HCT116 (cell line): ENCODE data around the gene BICD2. TPM values are rescaled to one million over a fixed set of nuclear protein-coding genes. Genes with fewer than 3 reads are reported as not detected.

Experiments used
- ATAC-seq: fragments of 200-7000 bp; cut with Tn5 transposase; 2 replicates; pipeline ENCODE4 v1.9.1; 2020; ENCODE audit warnings: mild to moderate bottlenecking, moderate library complexity
- BruUV-seq: library from RNA; stranded (reverse); fragments of 400-500 nt; replicated peaks from 2 replicates; lab custom pipeline; 2021; lab: Mats Ljungman, UMichigan
- CTCF ChIA-PET: fragments of 300-600 bp; sonication (Branson Sonifier 250); formaldehyde crosslinking; loops from one replicate; lab custom pipeline; 2021; ENCODE audit warnings: antibody characterized with exemption; lab: Charles Lee
- POLR2A ChIA-PET: fragments of 300-600, 350-600 bp; sonication (Branson Sonifier 250); formaldehyde crosslinking; loops from one replicate; lab custom pipeline; 2021; ENCODE audit warnings: antibody characterized with exemption; lab: Charles Lee
- RAD21 ChIA-PET, 2 experiments: fragments of 300-600 bp; sonication (Branson Sonifier 250); formaldehyde crosslinking; loops; one replicate each; lab custom pipeline; 2023; ENCODE audit warnings: low total read pairs in 2 of 2; ENCODE audit not compliant: uncharacterized antibody in 2 of 2, unreplicated experiment in 2 of 2, low non-redundant PET in 1 of 2; lab: Charles Lee
- DNase-seq: peaks from one replicate; pipeline ENCODE4 v3.0.0-alpha.2; 2010; ENCODE audit warnings: low read depth, low spot score
- H2AFZ ChIP-seq: fragments of 200-600 bp; shearing (Covaris generic), sonication (generic); 2 replicates; pipeline ENCODE4 v1.6.1; 2017; ENCODE audit warnings: low read depth, mixed run types, mixed read lengths, antibody characterized with exemption, low read length; ENCODE audit not compliant: poor library complexity, severe bottlenecking
- H3K27ac ChIP-seq: 2 replicates; pipeline ENCODE4 v1.5.1; 2012; ENCODE audit warnings: low read depth, low read length
- H3K27me3 ChIP-seq: fragments of 200-600 bp; sonication (generic); 2 replicates; pipeline ENCODE4 v1.6.1; 2016; ENCODE audit warnings: mixed run types, low read length, mixed read lengths; ENCODE audit not compliant: insufficient read depth
- H3K36me3 ChIP-seq, 2 experiments: fragments of 200-500 bp in 1 of 2; fragments of 200-600 bp in 1 of 2; sonication (Bioruptor generic) in 1 of 2; sonication (generic) in 1 of 2; 2 replicates each; pipeline versions ENCODE4 v1.5.1 to v1.6.1; 2014 to 2016; ENCODE audit warnings: low read length in 2 of 2, inconsistent platforms in 1 of 2, mixed read lengths in 1 of 2, mixed run types in 1 of 2; ENCODE audit not compliant: insufficient read depth in 2 of 2, control insufficient read depth in 1 of 2
- H3K4me1 ChIP-seq, 2 experiments: fragments of 200-600 bp in 1 of 2; sonication (generic) in 1 of 2; 2 replicates each; pipeline versions ENCODE4 v1.5.1 to v1.6.1; 2012 to 2017; ENCODE audit warnings: low read length in 2 of 2, inconsistent platforms in 1 of 2, mild to moderate bottlenecking in 1 of 2, mixed read lengths in 1 of 2, mixed run types in 1 of 2, moderate library complexity in 1 of 2; ENCODE audit not compliant: insufficient read depth in 2 of 2, control insufficient read depth in 1 of 2
- H3K4me2 ChIP-seq: fragments of 200-600 bp; sonication (generic); 2 replicates; pipeline ENCODE4 v1.6.1; 2017; ENCODE audit warnings: mixed run types, low read length, mixed read lengths
- H3K4me3 ChIP-seq, 2 experiments: fragments of 200-600 bp in 1 of 2; sonication (generic) in 1 of 2; replicated peaks in 1 of 2; 2 replicates each; pipeline ENCODE4 v1.5.1; 2011 to 2016; ENCODE audit warnings: low read length in 2 of 2, control low read depth in 1 of 2, low read depth in 1 of 2, mild to moderate bottlenecking in 1 of 2, mixed read lengths in 1 of 2, mixed run types in 1 of 2
- H3K79me2 ChIP-seq: fragments of 200-600 bp; sonication (generic); 2 replicates; pipeline ENCODE4 v1.6.1; 2017; ENCODE audit warnings: mild to moderate bottlenecking, mixed run types, low read length, moderate library complexity, mixed read lengths; ENCODE audit not compliant: insufficient read depth
- H3K9ac ChIP-seq: fragments of 200-600 bp; sonication (generic); 2 replicates; pipeline ENCODE4 v1.6.1; 2016; ENCODE audit warnings: low read length, mixed read lengths
- H3K9me2 ChIP-seq: fragments of 200-600 bp; sonication (generic), shearing (Covaris generic); 2 replicates; pipeline ENCODE4 v1.6.1; 2017; ENCODE audit warnings: mixed run types, mild to moderate bottlenecking, moderate library complexity; ENCODE audit not compliant: insufficient read depth
- H3K9me3 ChIP-seq, 2 experiments: fragments of 200-500 bp in 1 of 2; fragments of 200-600 bp in 1 of 2; sonication (Bioruptor generic) in 1 of 2; sonication (generic) in 1 of 2; 2 replicates each; pipeline ENCODE4 v1.6.1; 2014 to 2017; ENCODE audit warnings: low read length in 2 of 2, mixed read lengths in 2 of 2, inconsistent platforms in 1 of 2, low read depth in 1 of 2, mild to moderate bottlenecking in 1 of 2, mixed run types in 1 of 2, moderate library complexity in 1 of 2; ENCODE audit not compliant: control insufficient read depth in 1 of 2, insufficient read depth in 1 of 2
- H4K20me1 ChIP-seq: fragments of 200-600 bp; sonication (generic), shearing (Covaris generic); 2 replicates; pipeline ENCODE4 v1.6.1; 2017; ENCODE audit warnings: mixed run types, mild to moderate bottlenecking, moderate library complexity; ENCODE audit not compliant: insufficient read depth
- CBX3 ChIP-seq: IDR thresholded peaks from 2 replicates; pipeline ENCODE4 v1.6.1; 2012; ENCODE audit warnings: low read depth
- CEBPB ChIP-seq: IDR thresholded peaks from 2 replicates; pipeline ENCODE4 v1.6.1; 2012; ENCODE audit warnings: low read depth
- EZH2 ChIP-seq: fragments of 200-600 bp; sonication (generic); IDR thresholded peaks from 2 replicates; pipeline ENCODE4 v1.6.1; 2017; ENCODE audit warnings: antibody characterized with exemption, mixed run types
- EZH2phosphoT487 ChIP-seq: fragments of 200-600 bp; IDR thresholded peaks from 2 replicates; pipeline ENCODE4 v1.6.1; 2018; ENCODE audit warnings: antibody characterized with exemption, borderline replicate concordance
- FOSL1 ChIP-seq: IDR thresholded peaks from 2 replicates; pipeline ENCODE4 v1.6.1; 2012; ENCODE audit warnings: low read depth
- JUND ChIP-seq: IDR thresholded peaks from 2 replicates; pipeline ENCODE4 v1.6.1; 2012
- MAX ChIP-seq: IDR thresholded peaks from 2 replicates; pipeline ENCODE4 v1.6.1; 2012
- POLR2A ChIP-seq: IDR thresholded peaks from 2 replicates; pipeline ENCODE4 v1.7.0; 2011; ENCODE audit warnings: borderline replicate concordance; ENCODE audit not compliant: insufficient read depth, insufficient read length; ENCODE audit errors: extremely low read depth
- RAD21 ChIP-seq: IDR thresholded peaks from 2 replicates; pipeline ENCODE4 v1.6.1; 2012; ENCODE audit warnings: low read depth, mild to moderate bottlenecking
- SIN3A ChIP-seq: IDR thresholded peaks from 2 replicates; pipeline ENCODE4 v1.6.1; 2012; ENCODE audit warnings: low read depth
- SP1 ChIP-seq: IDR thresholded peaks from 2 replicates; pipeline ENCODE4 v1.6.1; 2012; ENCODE audit warnings: low read depth
- TCF7L2 ChIP-seq: IDR thresholded peaks from 2 replicates; pipeline ENCODE4 v1.7.0; 2011; ENCODE audit warnings: borderline replicate concordance, inconsistent platforms; ENCODE audit not compliant: insufficient read depth, insufficient read length; ENCODE audit errors: extremely low read depth
- ZFX ChIP-seq: fragments of 450-650 bp; IDR thresholded peaks from 2 replicates; pipeline ENCODE4 v1.6.1; 2017
- ZNF274 ChIP-seq: fragments of 200-500 bp; sonication (Bioruptor generic); IDR thresholded peaks from 2 replicates; pipeline ENCODE4 v1.6.1; 2014; ENCODE audit warnings: mild to moderate bottlenecking, low read depth, low read length, inconsistent platforms
- intact Hi-C: fragments of 100-400 bp; cut with micrococcal nuclease; formaldehyde crosslinking; loops from 2 replicates; pipeline ENCODE4 v1.10.0; 2022
- total RNA-seq: library from RNA; stranded (reverse); gene quantifications from one replicate; pipeline ENCODE4 v1.2.1, GENCODE V29; 2021; ENCODE audit not compliant: unreplicated experiment
- TF ChIP-seq, protein P1 (sequence below), 3 experiments: fragments of 200-600 bp in 1 of 3; sonication (generic) in 1 of 3; IDR thresholded peaks in 2 of 3; conservative IDR thresholded peaks in 1 of 3; 2 replicates each; pipeline ENCODE4 v1.5.1; 2012 to 2017; ENCODE audit warnings: low read depth in 2 of 3, low read length in 2 of 3, antibody characterized with exemption in 1 of 3, borderline replicate concordance in 1 of 3, control low read depth in 1 of 3, mild to moderate bottlenecking in 1 of 3, mixed read lengths in 1 of 3, mixed run types in 1 of 3, moderate library complexity in 1 of 3; ENCODE audit not compliant: insufficient read depth in 1 of 3
- TF ChIP-seq, protein P2 (sequence below): IDR thresholded peaks from 2 replicates; pipeline ENCODE4 v1.6.1; 2012; ENCODE audit warnings: low read depth
- TF ChIP-seq, protein P3 (sequence below): IDR thresholded peaks from 2 replicates; pipeline ENCODE4 v1.6.1; 2012
- TF ChIP-seq, protein P4 (sequence below): IDR thresholded peaks from 2 replicates; pipeline ENCODE4 v1.6.1; 2011; ENCODE audit warnings: mild to moderate bottlenecking, low read length, moderate library complexity; ENCODE audit not compliant: insufficient replicate concordance; ENCODE audit errors: extremely low read depth

The BICD2 gene
- total RNA-seq, 1 experiment from 2014 or later, result 23.4 TPM

DNA sequence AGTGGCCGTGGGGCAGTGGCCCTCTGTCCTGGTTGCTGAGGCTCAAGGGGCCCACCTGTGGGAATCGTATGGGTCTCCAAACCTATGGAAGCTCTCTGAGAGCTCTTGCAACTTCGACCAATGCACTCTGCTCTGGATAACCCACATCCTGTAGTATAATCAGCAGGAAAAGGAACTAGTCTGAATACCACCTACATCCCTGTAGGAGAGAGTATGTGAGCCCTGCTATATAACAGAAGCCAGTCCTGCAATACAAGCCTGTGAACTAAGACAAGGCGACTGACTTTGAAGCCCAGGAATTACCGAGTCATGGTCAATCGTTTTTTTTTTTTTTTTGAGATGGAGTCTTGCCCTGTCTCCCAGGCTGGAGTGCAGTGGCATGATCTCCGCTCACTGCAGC, 29.8 kb upstream of the BICD2 start:
- H3K36me3 ChIP-seq, result no peaks in the 10 kb centered on the region
- CTCF ChIA-PET, result no interaction called here
- ATAC-seq, result no peak
- no peak overlapping the region for H3K27ac ChIP-seq
- no peaks in the 10 kb centered on the region for H3K9me2 ChIP-seq
- peaks cover 0 to 2% of the 10 kb centered on the region in 2 experiments; a peak in 1 of 4 replicates for H3K4me1 ChIP-seq
- no peak overlapping the region for H3K4me3 ChIP-seq
- H3K4me2 ChIP-seq, result no peak overlapping the region
- H2AFZ ChIP-seq, result no peak overlapping the region
- TF ChIP-seq POLR2A, result no peak
- no peak for TF ChIP-seq EZH2
- TF ChIP-seq JUND, result no peak
- TF ChIP-seq RAD21, result no peak
- TF ChIP-seq SP1, result no peak
- TF ChIP-seq, protein P1, sequence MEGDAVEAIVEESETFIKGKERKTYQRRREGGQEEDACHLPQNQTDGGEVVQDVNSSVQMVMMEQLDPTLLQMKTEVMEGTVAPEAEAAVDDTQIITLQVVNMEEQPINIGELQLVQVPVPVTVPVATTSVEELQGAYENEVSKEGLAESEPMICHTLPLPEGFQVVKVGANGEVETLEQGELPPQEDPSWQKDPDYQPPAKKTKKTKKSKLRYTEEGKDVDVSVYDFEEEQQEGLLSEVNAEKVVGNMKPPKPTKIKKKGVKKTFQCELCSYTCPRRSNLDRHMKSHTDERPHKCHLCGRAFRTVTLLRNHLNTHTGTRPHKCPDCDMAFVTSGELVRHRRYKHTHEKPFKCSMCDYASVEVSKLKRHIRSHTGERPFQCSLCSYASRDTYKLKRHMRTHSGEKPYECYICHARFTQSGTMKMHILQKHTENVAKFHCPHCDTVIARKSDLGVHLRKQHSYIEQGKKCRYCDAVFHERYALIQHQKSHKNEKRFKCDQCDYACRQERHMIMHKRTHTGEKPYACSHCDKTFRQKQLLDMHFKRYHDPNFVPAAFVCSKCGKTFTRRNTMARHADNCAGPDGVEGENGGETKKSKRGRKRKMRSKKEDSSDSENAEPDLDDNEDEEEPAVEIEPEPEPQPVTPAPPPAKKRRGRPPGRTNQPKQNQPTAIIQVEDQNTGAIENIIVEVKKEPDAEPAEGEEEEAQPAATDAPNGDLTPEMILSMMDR (IDR thresholded peaks at IDR 0.05 in 2 of 3, conservative IDR thresholded peaks at IDR 0.05 in 1 of 3; ENCODE audit: borderline replicate concordance in 1 of 3, insufficient read depth in 1 of 3, low read depth in 2 of 3, low read length in 2 of 3), result no peak
- TF ChIP-seq, protein P2, sequence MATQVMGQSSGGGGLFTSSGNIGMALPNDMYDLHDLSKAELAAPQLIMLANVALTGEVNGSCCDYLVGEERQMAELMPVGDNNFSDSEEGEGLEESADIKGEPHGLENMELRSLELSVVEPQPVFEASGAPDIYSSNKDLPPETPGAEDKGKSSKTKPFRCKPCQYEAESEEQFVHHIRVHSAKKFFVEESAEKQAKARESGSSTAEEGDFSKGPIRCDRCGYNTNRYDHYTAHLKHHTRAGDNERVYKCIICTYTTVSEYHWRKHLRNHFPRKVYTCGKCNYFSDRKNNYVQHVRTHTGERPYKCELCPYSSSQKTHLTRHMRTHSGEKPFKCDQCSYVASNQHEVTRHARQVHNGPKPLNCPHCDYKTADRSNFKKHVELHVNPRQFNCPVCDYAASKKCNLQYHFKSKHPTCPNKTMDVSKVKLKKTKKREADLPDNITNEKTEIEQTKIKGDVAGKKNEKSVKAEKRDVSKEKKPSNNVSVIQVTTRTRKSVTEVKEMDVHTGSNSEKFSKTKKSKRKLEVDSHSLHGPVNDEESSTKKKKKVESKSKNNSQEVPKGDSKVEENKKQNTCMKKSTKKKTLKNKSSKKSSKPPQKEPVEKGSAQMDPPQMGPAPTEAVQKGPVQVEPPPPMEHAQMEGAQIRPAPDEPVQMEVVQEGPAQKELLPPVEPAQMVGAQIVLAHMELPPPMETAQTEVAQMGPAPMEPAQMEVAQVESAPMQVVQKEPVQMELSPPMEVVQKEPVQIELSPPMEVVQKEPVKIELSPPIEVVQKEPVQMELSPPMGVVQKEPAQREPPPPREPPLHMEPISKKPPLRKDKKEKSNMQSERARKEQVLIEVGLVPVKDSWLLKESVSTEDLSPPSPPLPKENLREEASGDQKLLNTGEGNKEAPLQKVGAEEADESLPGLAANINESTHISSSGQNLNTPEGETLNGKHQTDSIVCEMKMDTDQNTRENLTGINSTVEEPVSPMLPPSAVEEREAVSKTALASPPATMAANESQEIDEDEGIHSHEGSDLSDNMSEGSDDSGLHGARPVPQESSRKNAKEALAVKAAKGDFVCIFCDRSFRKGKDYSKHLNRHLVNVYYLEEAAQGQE, result no peak
- TF ChIP-seq, protein P3, sequence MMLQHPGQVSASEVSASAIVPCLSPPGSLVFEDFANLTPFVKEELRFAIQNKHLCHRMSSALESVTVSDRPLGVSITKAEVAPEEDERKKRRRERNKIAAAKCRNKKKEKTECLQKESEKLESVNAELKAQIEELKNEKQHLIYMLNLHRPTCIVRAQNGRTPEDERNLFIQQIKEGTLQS, result no peak
- no peak for TF ChIP-seq EZH2phosphoT487
- TF ChIP-seq FOSL1, result no peak
- TF ChIP-seq CBX3, result no peak
- TF ChIP-seq SIN3A, result no peak
- no peak for TF ChIP-seq TCF7L2
- TF ChIP-seq CEBPB, result no peak
- TF ChIP-seq MAX, result no peak
- TF ChIP-seq, protein P4, sequence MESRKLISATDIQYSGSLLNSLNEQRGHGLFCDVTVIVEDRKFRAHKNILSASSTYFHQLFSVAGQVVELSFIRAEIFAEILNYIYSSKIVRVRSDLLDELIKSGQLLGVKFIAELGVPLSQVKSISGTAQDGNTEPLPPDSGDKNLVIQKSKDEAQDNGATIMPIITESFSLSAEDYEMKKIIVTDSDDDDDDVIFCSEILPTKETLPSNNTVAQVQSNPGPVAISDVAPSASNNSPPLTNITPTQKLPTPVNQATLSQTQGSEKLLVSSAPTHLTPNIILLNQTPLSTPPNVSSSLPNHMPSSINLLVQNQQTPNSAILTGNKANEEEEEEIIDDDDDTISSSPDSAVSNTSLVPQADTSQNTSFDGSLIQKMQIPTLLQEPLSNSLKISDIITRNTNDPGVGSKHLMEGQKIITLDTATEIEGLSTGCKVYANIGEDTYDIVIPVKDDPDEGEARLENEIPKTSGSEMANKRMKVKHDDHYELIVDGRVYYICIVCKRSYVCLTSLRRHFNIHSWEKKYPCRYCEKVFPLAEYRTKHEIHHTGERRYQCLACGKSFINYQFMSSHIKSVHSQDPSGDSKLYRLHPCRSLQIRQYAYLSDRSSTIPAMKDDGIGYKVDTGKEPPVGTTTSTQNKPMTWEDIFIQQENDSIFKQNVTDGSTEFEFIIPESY, result no peak
- TF ChIP-seq ZFX, result no peak
- no peak for TF ChIP-seq ZNF274
- TF ChIP-seq, all 23 proteins: peak for 0
- ChIA-PET POLR2A (no interaction called here), RAD21 (no interaction called here)
- no peaks in the 10 kb centered on the region for H3K79me2 ChIP-seq
- no peaks in the 10 kb centered on the region for H4K20me1 ChIP-seq
- no peak overlapping the region for H3K9ac ChIP-seq
- BruUV-seq, result no TSS peak
- intact Hi-C loops, result loop anchor here (5.0 kb wide), 2 partner anchors 467 to 657 kb away; partner anchors contain the start of genes CENPP and NOL8
- no peaks in the 10 kb centered on the region for H3K27me3 ChIP-seq
- H3K9me3 ChIP-seq, result no peaks in the 10 kb centered on the region
- no peak for DNase-seq
